ENCODE results near the gene ACBD6.

DNA sequence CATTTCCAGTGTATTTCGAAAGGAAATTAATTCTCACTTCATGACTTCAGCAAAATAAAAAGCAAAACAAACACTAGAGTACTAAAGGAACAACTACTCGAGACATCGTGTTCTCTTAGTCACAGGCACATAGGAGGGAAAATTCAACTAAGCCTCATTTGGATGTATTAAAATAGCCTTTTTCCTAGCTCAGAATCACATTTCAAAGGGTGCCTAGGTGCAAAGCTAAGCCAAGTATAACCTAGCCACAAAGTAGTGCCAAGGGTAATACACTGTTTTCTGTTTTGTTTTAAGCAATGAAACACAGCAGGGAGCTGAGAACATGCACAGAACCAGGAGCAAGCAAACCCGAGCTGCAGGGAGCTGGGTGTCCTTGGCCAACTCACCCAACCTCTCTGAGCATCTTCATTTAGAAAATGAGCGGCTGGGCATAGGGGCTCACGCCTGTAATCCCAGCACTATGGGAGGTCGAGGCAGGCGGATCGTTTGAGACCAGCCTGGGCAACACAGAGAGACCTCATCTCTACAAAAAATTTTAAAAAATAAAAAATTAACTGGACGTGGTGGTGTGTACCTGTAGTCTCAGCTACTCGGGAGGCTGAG lies 26.6 kb upstream of the ACBD6 start:
- TF ChIP-seq, protein P1, sequence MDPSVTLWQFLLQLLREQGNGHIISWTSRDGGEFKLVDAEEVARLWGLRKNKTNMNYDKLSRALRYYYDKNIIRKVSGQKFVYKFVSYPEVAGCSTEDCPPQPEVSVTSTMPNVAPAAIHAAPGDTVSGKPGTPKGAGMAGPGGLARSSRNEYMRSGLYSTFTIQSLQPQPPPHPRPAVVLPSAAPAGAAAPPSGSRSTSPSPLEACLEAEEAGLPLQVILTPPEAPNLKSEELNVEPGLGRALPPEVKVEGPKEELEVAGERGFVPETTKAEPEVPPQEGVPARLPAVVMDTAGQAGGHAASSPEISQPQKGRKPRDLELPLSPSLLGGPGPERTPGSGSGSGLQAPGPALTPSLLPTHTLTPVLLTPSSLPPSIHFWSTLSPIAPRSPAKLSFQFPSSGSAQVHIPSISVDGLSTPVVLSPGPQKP (IDR thresholded peaks at IDR 0.05; ENCODE audit: borderline replicate concordance, low read depth, low read length): no peak
- TF ChIP-seq SMC3 (IDR thresholded peaks at IDR 0.05; ENCODE audit: low read depth, low read length) (no peak), RAD21 (IDR thresholded peaks at IDR 0.05; ENCODE audit: low read length) (no peak), CEBPB (IDR thresholded peaks at IDR 0.05; ENCODE audit: low read depth, low read length) (no peak), POLR2A (IDR thresholded peaks at IDR 0.05; ENCODE audit: low read depth, low read length) (no peak), MAFK (IDR thresholded peaks at IDR 0.05; ENCODE audit: low read depth, low read length) (no peak), MXI1 (IDR thresholded peaks at IDR 0.05; ENCODE audit: borderline replicate concordance, low read depth, low read length) (no peak), RFX5 (IDR thresholded peaks at IDR 0.05; ENCODE audit: low read depth, low read length) (no peak), MAZ (IDR thresholded peaks at IDR 0.05; ENCODE audit: borderline replicate concordance, low read depth, low read length) (no peak), BHLHE40 (IDR thresholded peaks at IDR 0.05; ENCODE audit: low read depth, low read length) (no peak)
- TF ChIP-seq, protein P2, sequence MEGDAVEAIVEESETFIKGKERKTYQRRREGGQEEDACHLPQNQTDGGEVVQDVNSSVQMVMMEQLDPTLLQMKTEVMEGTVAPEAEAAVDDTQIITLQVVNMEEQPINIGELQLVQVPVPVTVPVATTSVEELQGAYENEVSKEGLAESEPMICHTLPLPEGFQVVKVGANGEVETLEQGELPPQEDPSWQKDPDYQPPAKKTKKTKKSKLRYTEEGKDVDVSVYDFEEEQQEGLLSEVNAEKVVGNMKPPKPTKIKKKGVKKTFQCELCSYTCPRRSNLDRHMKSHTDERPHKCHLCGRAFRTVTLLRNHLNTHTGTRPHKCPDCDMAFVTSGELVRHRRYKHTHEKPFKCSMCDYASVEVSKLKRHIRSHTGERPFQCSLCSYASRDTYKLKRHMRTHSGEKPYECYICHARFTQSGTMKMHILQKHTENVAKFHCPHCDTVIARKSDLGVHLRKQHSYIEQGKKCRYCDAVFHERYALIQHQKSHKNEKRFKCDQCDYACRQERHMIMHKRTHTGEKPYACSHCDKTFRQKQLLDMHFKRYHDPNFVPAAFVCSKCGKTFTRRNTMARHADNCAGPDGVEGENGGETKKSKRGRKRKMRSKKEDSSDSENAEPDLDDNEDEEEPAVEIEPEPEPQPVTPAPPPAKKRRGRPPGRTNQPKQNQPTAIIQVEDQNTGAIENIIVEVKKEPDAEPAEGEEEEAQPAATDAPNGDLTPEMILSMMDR (conservative IDR thresholded peaks at IDR 0.05; ENCODE audit: low read depth, low read length): no peak
- TF ChIP-seq, protein P3, sequence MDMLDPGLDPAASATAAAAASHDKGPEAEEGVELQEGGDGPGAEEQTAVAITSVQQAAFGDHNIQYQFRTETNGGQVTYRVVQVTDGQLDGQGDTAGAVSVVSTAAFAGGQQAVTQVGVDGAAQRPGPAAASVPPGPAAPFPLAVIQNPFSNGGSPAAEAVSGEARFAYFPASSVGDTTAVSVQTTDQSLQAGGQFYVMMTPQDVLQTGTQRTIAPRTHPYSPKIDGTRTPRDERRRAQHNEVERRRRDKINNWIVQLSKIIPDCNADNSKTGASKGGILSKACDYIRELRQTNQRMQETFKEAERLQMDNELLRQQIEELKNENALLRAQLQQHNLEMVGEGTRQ (IDR thresholded peaks at IDR 0.05; ENCODE audit: low read depth, low read length): no peak
